ENCODE measurements around the gene PI4K2B.

- no peak for TF ChIP-seq ZZZ3 (IDR thresholded peaks at IDR 0.05; ENCODE audit: control insufficient read depth, insufficient read length, low read depth)
- TF ChIP-seq CTCF (IDR thresholded peaks at IDR 0.05 in 2 of 3, conservative IDR thresholded peaks at IDR 0.05 in 1 of 3; ENCODE audit: control insufficient read depth in 2 of 3, extremely low read depth in 1 of 3, insufficient read depth in 1 of 3, low read depth in 3 of 3, low read length in 3 of 3), result no peak
Measured at GRCh38 chr4:25297528-25298242, 63.9 kb downstream of the PI4K2B start.
